Thymus (tissue), 11 donors: ENCODE measurements around the gene ZFYVE19. TPM values are rescaled to one million over a fixed set of nuclear protein-coding genes. Genes with fewer than 3 reads are reported as not detected.

Experiments used
- DNase-seq, 9 donors: peaks; one replicate each; pipeline ENCODE4 v3.0.0-alpha.2; 2013; ENCODE audit warnings: low spot score in 9 of 9, low read depth in 6 of 9, missing footprints in 1 of 9
- H3K27ac ChIP-seq, 2 donors: one replicate each; pipeline ENCODE4 v1.5.1; 2013; ENCODE audit warnings: control low read depth in 1 of 2, low read depth in 1 of 2, low read length in 1 of 2, mild to moderate bottlenecking in 1 of 2, moderate library complexity in 1 of 2
- H3K27me3 ChIP-seq, 2 donors: one replicate each; pipeline ENCODE4 v1.5.1; 2013; ENCODE audit warnings: low read length in 1 of 2; ENCODE audit not compliant: control insufficient read depth in 2 of 2, insufficient read depth in 1 of 2
- H3K36me3 ChIP-seq, 2 donors: one replicate each; pipeline ENCODE4 v1.5.1; 2013; ENCODE audit warnings: low read length in 1 of 2, mild to moderate bottlenecking in 1 of 2, moderate library complexity in 1 of 2; ENCODE audit not compliant: control insufficient read depth in 2 of 2, insufficient read depth in 2 of 2
- H3K4me1 ChIP-seq, 2 donors: one replicate each; pipeline ENCODE4 v1.5.1; 2013; ENCODE audit warnings: low read length in 2 of 2; ENCODE audit not compliant: control insufficient read depth in 2 of 2, insufficient read depth in 2 of 2
- H3K4me3 ChIP-seq, 2 donors: one replicate each; pipeline ENCODE4 v1.5.1; 2013; ENCODE audit warnings: low read length in 2 of 2, control low read depth in 1 of 2, mild to moderate bottlenecking in 1 of 2
- H3K9me3 ChIP-seq, 2 donors: one replicate each; pipeline ENCODE4 v1.5.1; 2013; ENCODE audit warnings: low read length in 1 of 2, mild to moderate bottlenecking in 1 of 2; ENCODE audit not compliant: control insufficient read depth in 2 of 2, insufficient read depth in 1 of 2
- WGBS: extraction: QIAGEN DNeasy Blood & Tissue Kit; methylation state at CpG from one replicate; pipeline ENCODE4 v1.1.7; 2013; 5-methylcytosine and 5-hydroxymethylcytosine counted together
- polyA plus RNA-seq: library from polyadenylated mRNA; stranded (reverse); fragments of 200-250 nt; gene quantifications from one replicate; pipeline ENCODE4 v1.2.3, GENCODE V29; 2013
- total RNA-seq: library from RNA; stranded (reverse); fragments of 120-200 nt; gene quantifications from one replicate; pipeline ENCODE4 v1.2.4, GENCODE V29; 2013
- donor health status: healthy.

ZFYVE19 gene
- total and polyA plus RNA-seq, 2 donors, result 16.9 to 43.5 TPM

DNA sequence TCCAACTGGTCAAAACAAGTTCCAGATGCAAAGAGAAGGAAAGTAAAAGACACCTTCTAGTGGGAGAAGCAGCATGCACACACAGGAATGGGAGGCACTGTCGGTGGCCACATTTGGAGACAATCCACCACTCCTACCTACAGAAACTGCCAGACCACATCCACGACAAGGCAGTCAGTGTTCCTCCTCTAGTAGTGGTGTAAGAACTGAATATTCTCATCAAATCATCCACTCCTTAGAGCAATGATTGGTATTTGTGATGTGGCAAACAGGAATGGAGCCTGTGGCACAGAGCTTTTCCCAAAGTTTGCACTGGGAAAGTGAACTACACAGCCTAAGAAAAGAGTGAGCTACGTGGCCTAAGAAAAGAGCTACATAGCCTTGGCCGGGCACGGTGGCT is 31.9 kb downstream of the ZFYVE19 start:
- 94% methylated on average over 5 of the region's 5 CpGs for WGBS
- Histone ChIP-seq H3K4me3 (no peak overlapping the region), H3K9me3 (no peaks in the 10 kb centered on the region), H3K36me3 (no peaks in the 10 kb centered on the region), H3K27ac (no peak overlapping the region), H3K27me3 (peaks cover 10 to 21% of the 10 kb centered on the region in 2 donors), H3K4me1 (peaks cover 0 to 3% of the 10 kb centered on the region in 2 donors)
- no peak for DNase-seq

DNA sequence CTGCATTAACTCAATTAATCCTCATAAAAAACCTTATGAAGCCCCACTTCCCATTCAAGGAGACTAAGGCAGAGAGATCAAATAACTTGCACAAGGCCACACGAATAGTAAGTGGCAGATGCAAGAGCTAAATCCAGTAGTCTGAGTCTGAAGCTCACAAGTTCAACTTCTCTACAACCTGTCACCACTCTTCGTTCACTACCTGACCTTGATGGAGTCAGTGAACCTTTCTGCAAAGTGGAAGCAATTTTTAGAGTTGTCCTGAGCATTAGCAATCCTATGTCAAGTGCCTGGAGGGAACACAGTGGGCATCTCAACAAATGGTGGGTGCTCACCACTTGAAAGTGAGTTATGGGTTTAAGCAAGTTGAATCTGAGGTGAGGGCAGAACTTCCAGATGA is 34.9 kb downstream of the ZFYVE19 start:
- DNase-seq, result no peak
- no peak overlapping the region for H3K4me3 ChIP-seq
- WGBS, result 88% methylated on average over 2 of the region's 2 CpGs
- peaks cover 15% of the 10 kb centered on the region in 2 donors for H3K4me1 ChIP-seq
- H3K27me3 ChIP-seq, result peaks cover 24 to 44% of the 10 kb centered on the region in 2 donors
- no peak overlapping the region for H3K27ac ChIP-seq
- H3K9me3 ChIP-seq, result peaks cover 0 to 4% of the 10 kb centered on the region in 2 donors
- H3K36me3 ChIP-seq, result no peaks in the 10 kb centered on the region

DNA sequence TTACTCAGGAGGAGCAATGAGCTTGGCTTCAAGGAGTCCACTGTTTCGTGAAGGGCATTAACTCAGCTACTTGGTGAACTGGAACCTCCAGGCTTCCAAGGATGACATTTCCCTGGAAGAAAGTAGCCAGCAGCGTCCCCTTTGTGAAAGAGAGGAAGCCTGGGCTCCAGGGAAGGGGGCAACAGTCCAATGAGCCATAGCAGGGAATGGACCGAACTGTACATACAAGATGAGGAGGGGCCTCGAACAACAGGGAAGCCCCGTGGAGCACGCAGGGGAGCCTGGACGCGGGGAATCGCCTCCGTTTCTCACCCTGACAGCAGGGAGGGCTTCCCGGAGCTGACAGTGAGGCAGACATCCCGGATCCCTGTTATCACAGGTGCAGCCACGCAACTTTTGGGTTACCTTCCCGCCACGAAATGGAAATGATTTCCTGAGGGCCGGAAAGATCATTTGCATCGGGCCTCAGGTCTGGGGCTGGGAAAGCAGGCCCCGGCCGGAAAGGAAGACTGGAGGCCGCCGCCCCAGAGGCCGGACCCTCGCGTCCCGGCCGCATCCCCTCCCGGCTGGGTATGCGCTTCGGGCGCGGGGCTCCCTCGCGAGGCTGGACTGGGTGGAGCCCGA is 36.5 kb downstream of the ZFYVE19 start:
- H3K4me1 ChIP-seq, result peaks cover 18 to 29% of the 10 kb centered on the region in 2 donors
- peak overlapping the region in 1 of 2 donors; percentile 50 for H3K4me3 ChIP-seq
- no peaks in the 10 kb centered on the region for H3K36me3 ChIP-seq
- WGBS, result 42% methylated on average over 34 of the region's 34 CpGs
- peak overlapping the region in 1 of 2 donors; percentile 47 for H3K27ac ChIP-seq
- no peak for DNase-seq
- H3K27me3 ChIP-seq, result peaks cover 24 to 44% of the 10 kb centered on the region in 2 donors
- H3K9me3 ChIP-seq, result peaks cover 0 to 4% of the 10 kb centered on the region in 2 donors

- 2% methylated on average over 89 of the region's 89 CpGs for WGBS
- DNase-seq, result peak in 1 of 9 donors; percentile 27
- H3K4me1 ChIP-seq, result peaks cover 18 to 29% of the 10 kb centered on the region in 2 donors
- H3K36me3 ChIP-seq, result no peaks in the 10 kb centered on the region
- peaks cover 24 to 44% of the 10 kb centered on the region in 2 donors for H3K27me3 ChIP-seq
- H3K9me3 ChIP-seq, result peaks cover 0 to 4% of the 10 kb centered on the region in 2 donors
- peak within 1 kb of the TSS; percentile 49 to 50 for H3K4me3 ChIP-seq
- peak within 1 kb of the TSS in 1 of 2 donors; percentile 47 for H3K27ac ChIP-seq
These were observed 37.2 kb downstream of the ZFYVE19 start, which contains the start of gene SPINT1 for GRCh38 chr15:40843885-40844695. TSS of gene SPINT1 (plus strand) at chr15:40844048. CDS start at chr15:40844555, 507 bp downstream.

- WGBS, result 2% methylated on average over 28 of the region's 28 CpGs
- peaks cover 18 to 29% of the 10 kb centered on the region in 2 donors for H3K4me1 ChIP-seq
- no peaks in the 10 kb centered on the region for H3K36me3 ChIP-seq
- H3K9me3 ChIP-seq, result peaks cover 0 to 4% of the 10 kb centered on the region in 2 donors
- peak in 2 of 9 donors; percentile 26 to 42 for DNase-seq
- H3K4me3 ChIP-seq, result peak overlapping the region; percentile 49 to 50
- H3K27ac ChIP-seq, result no peak overlapping the region
- peaks cover 24 to 44% of the 10 kb centered on the region in 2 donors for H3K27me3 ChIP-seq
These were observed 37.8 kb downstream of the ZFYVE19 start for GRCh38 chr15:40844696-40845030.

- WGBS, result 77% methylated on average over 12 of the region's 12 CpGs
- Histone ChIP-seq H3K4me3 (peak overlapping the region; percentile 49 to 50), H3K27me3 (peaks cover 24 to 44% of the 10 kb centered on the region in 2 donors), H3K27ac (no peak overlapping the region), H3K4me1 (peaks cover 18 to 29% of the 10 kb centered on the region in 2 donors), H3K9me3 (peaks cover 0 to 4% of the 10 kb centered on the region in 2 donors), H3K36me3 (no peaks in the 10 kb centered on the region)
- no peak for DNase-seq
These were observed 38.1 kb downstream of the ZFYVE19 start for GRCh38 chr15:40845036-40845435.

GRCh38 chr15:40845511-40846284 is 38.8 kb downstream of the ZFYVE19 start:
- peaks cover 24 to 44% of the 10 kb centered on the region in 2 donors for H3K27me3 ChIP-seq
- H3K4me3 ChIP-seq, result no peak overlapping the region
- H3K9me3 ChIP-seq, result peaks cover 0 to 4% of the 10 kb centered on the region in 2 donors
- peaks cover 18 to 29% of the 10 kb centered on the region in 2 donors for H3K4me1 ChIP-seq
- no peaks in the 10 kb centered on the region for H3K36me3 ChIP-seq
- 94% methylated on average over 8 of the region's 8 CpGs for WGBS
- DNase-seq, result no peak
- H3K27ac ChIP-seq, result peak overlapping the region in 1 of 2 donors; percentile 75

DNA sequence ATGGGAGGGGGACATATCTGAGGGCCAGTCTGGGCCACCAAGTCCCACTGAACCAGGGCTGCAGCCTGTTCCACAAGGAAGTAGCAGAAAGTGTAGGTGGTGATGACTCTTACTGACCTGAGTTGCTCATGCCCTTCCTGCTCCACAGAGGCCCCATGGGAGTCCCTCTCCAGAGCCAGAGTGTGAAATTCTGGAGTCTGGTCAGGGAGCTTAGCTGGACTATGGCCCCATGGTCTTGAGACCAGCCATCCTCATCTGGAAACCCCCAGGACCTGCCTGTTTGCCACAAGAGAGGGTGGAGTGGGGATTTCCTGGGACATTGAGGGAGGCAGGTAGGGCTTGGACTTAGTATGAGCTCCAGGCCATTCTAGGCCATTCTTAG is 39.9 kb downstream of the ZFYVE19 start:
- DNase-seq, result no peak
- no peak overlapping the region for H3K4me3 ChIP-seq
- H3K27ac ChIP-seq, result peak overlapping the region; percentile 14 to 33
- H3K27me3 ChIP-seq, result peaks cover 24 to 42% of the 10 kb centered on the region in 2 donors
- H3K4me1 ChIP-seq, result peaks cover 18 to 29% of the 10 kb centered on the region in 2 donors
- no peaks in the 10 kb centered on the region for H3K36me3 ChIP-seq
- peaks cover 0 to 4% of the 10 kb centered on the region in 2 donors for H3K9me3 ChIP-seq
